Naive B cell (primary cell): ENCODE results near the gene CHCHD3. TPM values are rescaled to one million over a fixed set of nuclear protein-coding genes. Genes with fewer than 3 reads are reported as not detected.
A peak's percentile ranks its signal among the peaks of the same experiment; 100 is the strongest.

Experiments used
- ATAC-seq, 2 donors: fragments of 150-1000 bp; cut with Tn5 transposase; 2 replicates each; pipeline ENCODE4 v1.10.0; 2021; ENCODE audit warnings: low read depth in 2 of 2, mild to moderate bottlenecking in 2 of 2, moderate library complexity in 2 of 2
- DNase-seq: peaks from one replicate; pipeline ENCODE4 v3.0.0; 2022
- H3K27ac Mint-ChIP-seq, 6 donors: one replicate each; pipeline ENCODE4 v1.8.0; 2020 to 2022; ENCODE audit warnings: mild to moderate bottlenecking in 6 of 6, mixed read lengths in 6 of 6, moderate library complexity in 5 of 6, inconsistent platforms in 2 of 6
- H3K27me3 Mint-ChIP-seq, 3 donors: one replicate each; pipeline ENCODE4 v1.8.0; 2021 to 2022; ENCODE audit warnings: mixed read lengths in 3 of 3, mild to moderate bottlenecking in 1 of 3
- H3K36me3 Mint-ChIP-seq, 2 donors: one replicate each; pipeline ENCODE4 v1.8.0; 2020 to 2022; ENCODE audit warnings: mixed read lengths in 2 of 2, inconsistent platforms in 1 of 2, mild to moderate bottlenecking in 1 of 2
- H3K4me1 Mint-ChIP-seq, 3 donors: one replicate each; pipeline ENCODE4 v1.8.0; 2020 to 2022; ENCODE audit warnings: mixed read lengths in 3 of 3, inconsistent platforms in 1 of 3, mild to moderate bottlenecking in 1 of 3, moderate library complexity in 1 of 3
- H3K4me3 Mint-ChIP-seq, 8 donors: one replicate each; pipeline ENCODE4 v1.8.0; 2020 to 2022; ENCODE audit warnings: mild to moderate bottlenecking in 8 of 8, mixed read lengths in 8 of 8, moderate library complexity in 8 of 8, inconsistent platforms in 2 of 8
- H3K9me3 Mint-ChIP-seq, 7 donors: one replicate each; pipeline ENCODE4 v1.8.0; 2020 to 2022; ENCODE audit warnings: mixed read lengths in 7 of 7, mild to moderate bottlenecking in 5 of 7, inconsistent platforms in 2 of 7, moderate library complexity in 1 of 7
- polyA plus RNA-seq, 6 donors: library from polyadenylated mRNA; unstranded; fragments of 300-500 nt; fragmentation: Illumina TruSeq; gene quantifications; one replicate each; pipeline ENCODE4 v1.2.3, GENCODE V29; 2021; ENCODE audit warnings: low read depth in 6 of 6

CHCHD3 gene
- polyA plus RNA-seq, 6 donors from 2014 or later, result 56.4 to 97.0 (median 61.0) TPM

DNA sequence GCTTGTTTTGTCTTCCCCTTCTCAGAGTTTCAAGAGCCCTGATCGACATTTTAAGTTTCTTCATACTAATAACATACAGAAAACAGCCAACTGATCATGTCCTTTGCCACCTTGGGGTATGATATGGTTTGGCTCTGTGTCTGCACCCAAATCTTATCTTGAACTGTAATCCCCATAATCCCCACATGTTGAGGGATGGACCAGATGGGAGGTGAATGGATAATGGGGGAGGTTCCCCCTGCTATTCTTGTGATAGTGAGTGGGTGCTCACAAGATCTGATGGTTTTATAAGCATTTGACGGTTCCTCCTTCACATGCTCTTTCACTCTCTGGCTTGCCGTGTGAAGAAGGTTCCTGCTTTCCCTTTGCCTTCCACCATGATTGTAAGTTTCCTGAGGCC, 190.3 kb downstream of the CHCHD3 start:
- Mint-ChIP-seq H3K27ac (no peak overlapping the region), H3K4me1 (peaks cover 0 to 6% (median 0%) of the 10 kb centered on the region in 3 donors), H3K36me3 (peaks cover 16 to 19% of the 10 kb centered on the region in 2 donors), H3K4me3 (no peak overlapping the region), H3K27me3 (no peaks in the 10 kb centered on the region), H3K9me3 (peaks cover 2 to 22% (median 10%) of the 10 kb centered on the region in 7 donors)
- DNase-seq (no peak), ATAC-seq (no peak)

DNA sequence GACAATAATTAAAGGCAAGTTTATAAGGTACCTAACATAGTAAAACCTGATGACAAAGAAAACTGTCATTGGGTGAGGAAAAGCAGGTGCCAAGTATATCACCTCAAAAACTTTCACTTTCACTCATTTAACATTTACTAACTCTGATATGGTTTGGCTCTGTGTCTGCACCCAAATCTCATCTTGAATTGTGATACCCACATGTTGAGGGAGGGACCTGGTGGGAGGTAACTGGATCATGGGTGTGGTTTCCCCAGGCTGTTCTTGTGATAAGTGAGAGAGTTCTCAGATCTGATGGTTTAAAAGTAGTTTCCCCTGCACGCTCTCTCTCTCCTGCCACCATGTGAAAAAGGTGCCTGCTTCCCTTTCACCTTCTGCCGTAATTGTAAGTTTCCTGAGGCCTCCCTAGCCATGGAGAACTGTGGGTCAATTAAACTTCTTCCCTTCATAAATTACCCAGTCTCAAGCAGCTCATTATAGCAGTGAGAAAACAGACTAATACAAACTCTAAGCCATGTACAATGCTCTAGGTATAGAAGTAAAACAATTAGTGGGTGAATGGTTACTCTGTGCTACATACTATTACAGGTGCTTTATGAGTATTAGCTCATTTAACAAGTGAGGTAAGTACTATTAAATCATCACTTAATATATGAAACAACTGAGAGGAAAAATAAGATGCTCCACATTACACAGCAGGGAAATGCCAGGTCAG, 199.0 kb downstream of the CHCHD3 start:
- peak overlapping the region in 3 of 8 donors; percentile 1 to 58 (median 22) for H3K4me3 Mint-ChIP-seq
- H3K9me3 Mint-ChIP-seq, result no peaks in the 10 kb centered on the region
- peak overlapping the region; percentile 22 to 85 (median 48) for H3K27ac Mint-ChIP-seq
- no peak for ATAC-seq
- H3K36me3 Mint-ChIP-seq, result peaks cover 0 to 10% of the 10 kb centered on the region in 2 donors
- H3K4me1 Mint-ChIP-seq, result peaks cover 16 to 37% (median 19%) of the 10 kb centered on the region in 3 donors
- no peaks in the 10 kb centered on the region for H3K27me3 Mint-ChIP-seq
- no peak for DNase-seq

DNA sequence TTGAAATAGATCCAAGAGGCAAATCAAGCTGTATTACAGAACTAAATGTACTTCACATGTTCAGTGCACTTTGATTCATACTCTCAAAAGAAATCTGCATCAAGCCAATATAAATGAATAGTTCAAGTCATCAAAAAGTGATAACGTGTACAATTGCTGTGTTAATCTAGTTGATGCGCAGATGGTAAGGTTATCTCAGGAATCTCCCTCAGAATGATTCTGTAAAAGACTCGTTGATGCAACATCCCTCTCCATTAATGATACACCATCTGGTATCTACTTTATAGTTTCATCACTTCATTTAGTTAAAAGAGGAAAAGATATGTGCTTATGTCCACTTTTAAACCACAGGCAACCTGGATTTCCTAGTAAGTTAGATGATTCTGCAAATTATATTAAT, 200.6 kb downstream of the CHCHD3 start:
- Mint-ChIP-seq H3K9me3 (no peaks in the 10 kb centered on the region), H3K36me3 (peaks cover 0 to 10% of the 10 kb centered on the region in 2 donors), H3K27me3 (no peaks in the 10 kb centered on the region), H3K4me1 (peaks cover 16 to 37% (median 19%) of the 10 kb centered on the region in 3 donors), H3K4me3 (no peak overlapping the region), H3K27ac (no peak overlapping the region)
- no peak for DNase-seq
- no peak for ATAC-seq

DNA sequence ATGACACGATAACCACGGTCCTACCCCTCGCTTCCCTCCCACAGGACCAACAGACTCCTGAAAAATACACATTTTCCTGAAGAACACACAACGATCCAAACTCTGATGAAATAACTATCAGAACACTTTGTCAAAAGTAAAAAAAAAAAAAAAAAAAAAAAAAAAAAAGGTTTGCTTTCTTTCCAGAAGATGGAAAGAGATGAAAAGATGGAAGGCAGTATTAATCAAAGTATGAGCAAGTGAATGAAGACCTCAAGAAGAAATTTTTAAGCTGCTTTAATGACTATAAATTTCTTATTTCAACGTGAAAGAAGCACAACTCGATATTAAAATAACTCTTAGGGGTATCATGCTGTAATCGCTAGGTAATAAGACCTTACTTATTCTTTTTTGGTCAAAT, 202.3 kb downstream of the CHCHD3 start:
- Mint-ChIP-seq H3K4me3 (no peak overlapping the region), H3K27me3 (no peaks in the 10 kb centered on the region), H3K27ac (no peak overlapping the region), H3K36me3 (peaks cover 3 to 5% of the 10 kb centered on the region in 2 donors), H3K4me1 (peaks cover 16 to 37% (median 19%) of the 10 kb centered on the region in 3 donors), H3K9me3 (no peaks in the 10 kb centered on the region)
- ATAC-seq (no peak), DNase-seq (no peak)

DNA sequence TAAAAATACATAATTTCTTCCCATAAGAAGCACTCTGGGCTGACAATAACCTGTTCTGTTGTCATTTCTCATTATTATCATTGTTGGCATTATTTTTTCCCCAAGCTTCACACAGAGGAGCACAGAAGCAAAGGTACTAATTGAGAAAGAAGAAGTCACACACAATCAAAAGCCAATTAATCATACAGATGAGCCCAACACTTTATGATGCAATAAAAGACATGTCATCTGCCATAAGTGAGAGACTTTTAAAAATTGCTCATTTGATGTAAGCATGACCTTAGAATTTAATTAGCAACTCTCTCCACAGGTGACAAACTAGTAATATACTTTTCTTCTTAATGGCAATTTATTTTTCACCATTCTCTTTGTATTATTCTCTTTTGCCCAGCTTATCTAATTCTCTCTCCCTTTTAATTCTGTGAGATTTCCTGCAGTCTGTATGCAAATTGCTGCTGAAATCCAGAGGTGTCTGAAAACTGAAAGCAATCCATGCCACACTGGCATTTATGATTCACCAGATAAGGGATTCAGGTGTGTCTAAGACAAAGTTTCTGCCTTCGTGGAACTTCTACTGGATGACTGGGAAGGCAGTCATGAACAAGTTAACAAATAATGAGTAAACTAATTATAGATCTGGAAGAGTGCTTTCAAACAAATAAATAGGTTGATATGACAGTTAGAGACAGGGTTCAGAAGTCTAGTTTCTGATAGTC, 203.5 kb downstream of the CHCHD3 start:
- Mint-ChIP-seq H3K27ac (no peak overlapping the region), H3K9me3 (no peaks in the 10 kb centered on the region), H3K27me3 (no peaks in the 10 kb centered on the region), H3K4me3 (no peak overlapping the region), H3K4me1 (peaks cover 7 to 29% (median 10%) of the 10 kb centered on the region in 3 donors), H3K36me3 (peaks cover 0 to 10% of the 10 kb centered on the region in 2 donors)
- ATAC-seq (no peak), DNase-seq (no peak)

DNA sequence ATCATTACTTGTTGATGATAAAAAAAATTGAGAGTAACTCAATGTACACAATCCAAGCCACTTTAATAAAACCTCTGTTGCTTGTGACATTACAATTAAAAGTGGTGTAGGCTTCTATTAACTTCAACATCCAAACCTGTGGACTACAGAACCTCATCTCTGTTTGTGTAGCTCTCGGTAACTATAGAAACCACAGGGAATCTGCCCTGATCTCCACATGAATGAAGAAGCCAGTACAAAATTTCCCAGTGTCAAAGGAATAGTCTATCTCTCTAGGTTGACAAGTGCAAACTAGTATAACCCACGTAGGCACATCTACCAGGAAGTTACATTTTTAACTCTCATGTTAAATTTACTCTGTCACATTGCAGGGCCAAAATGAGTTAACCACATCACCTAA, 204.3 kb downstream of the CHCHD3 start:
- Mint-ChIP-seq H3K27me3 (no peaks in the 10 kb centered on the region), H3K4me3 (no peak overlapping the region), H3K36me3 (peaks cover 0 to 10% of the 10 kb centered on the region in 2 donors), H3K4me1 (peaks cover 0 to 21% (median 3%) of the 10 kb centered on the region in 3 donors), H3K27ac (peak overlapping the region in 2 of 6 donors; percentile 8 to 25), H3K9me3 (no peaks in the 10 kb centered on the region)
- ATAC-seq (no peak), DNase-seq (no peak)

DNA sequence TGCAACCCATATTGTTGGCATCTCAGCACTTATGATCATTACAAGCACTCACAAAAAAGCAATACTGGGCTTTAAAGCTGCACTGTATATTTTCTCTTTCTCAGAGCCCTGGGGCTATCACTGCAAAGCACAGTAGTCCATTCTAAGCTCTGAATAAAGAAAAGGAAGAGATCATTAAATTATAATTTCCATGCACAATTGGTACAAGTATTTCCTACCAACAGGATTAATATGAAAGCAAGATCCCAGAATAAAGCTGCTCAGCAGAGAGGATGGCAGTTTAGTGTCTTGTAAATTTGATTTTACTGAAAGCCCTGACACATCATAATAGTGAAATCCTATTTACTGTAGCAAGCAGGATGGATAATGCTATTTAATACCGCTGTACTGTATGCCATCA, 205.3 kb downstream of the CHCHD3 start:
- Mint-ChIP-seq H3K27me3 (no peaks in the 10 kb centered on the region), H3K9me3 (no peaks in the 10 kb centered on the region), H3K27ac (no peak overlapping the region), H3K4me3 (no peak overlapping the region), H3K4me1 (peaks cover 0 to 29% (median 4%) of the 10 kb centered on the region in 3 donors), H3K36me3 (peaks cover 5 to 15% of the 10 kb centered on the region in 2 donors)
- ATAC-seq, result no peak
- no peak for DNase-seq

DNA sequence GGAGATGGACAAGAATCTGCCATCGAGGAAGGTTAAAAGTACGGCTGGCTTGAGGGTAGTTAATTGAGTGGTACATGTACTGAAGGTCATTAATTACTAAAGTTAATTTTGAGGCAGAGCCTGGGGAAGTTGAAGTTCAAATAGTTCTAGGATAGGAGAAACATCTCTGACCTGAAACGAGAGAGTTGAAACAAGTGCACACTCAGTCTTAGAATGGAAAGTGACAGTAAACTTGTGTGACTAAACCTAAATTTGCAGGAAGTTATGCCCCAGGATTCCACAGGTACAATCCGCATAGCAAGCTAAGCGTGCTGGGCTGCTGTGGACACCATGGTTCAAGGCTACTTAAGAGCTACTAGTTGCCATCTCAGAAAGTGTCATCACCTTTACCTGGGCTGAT, 209.9 kb downstream of the CHCHD3 start:
- no peaks in the 10 kb centered on the region for H3K9me3 Mint-ChIP-seq
- ATAC-seq (no peak), DNase-seq (no peak)
- no peaks in the 10 kb centered on the region for H3K27me3 Mint-ChIP-seq
- H3K36me3 Mint-ChIP-seq, result peaks cover 6 to 17% of the 10 kb centered on the region in 2 donors
- peak overlapping the region in 1 of 6 donors; percentile 32 for H3K27ac Mint-ChIP-seq
- H3K4me1 Mint-ChIP-seq, result peaks cover 15 to 27% (median 20%) of the 10 kb centered on the region in 3 donors
- no peak overlapping the region for H3K4me3 Mint-ChIP-seq

DNA sequence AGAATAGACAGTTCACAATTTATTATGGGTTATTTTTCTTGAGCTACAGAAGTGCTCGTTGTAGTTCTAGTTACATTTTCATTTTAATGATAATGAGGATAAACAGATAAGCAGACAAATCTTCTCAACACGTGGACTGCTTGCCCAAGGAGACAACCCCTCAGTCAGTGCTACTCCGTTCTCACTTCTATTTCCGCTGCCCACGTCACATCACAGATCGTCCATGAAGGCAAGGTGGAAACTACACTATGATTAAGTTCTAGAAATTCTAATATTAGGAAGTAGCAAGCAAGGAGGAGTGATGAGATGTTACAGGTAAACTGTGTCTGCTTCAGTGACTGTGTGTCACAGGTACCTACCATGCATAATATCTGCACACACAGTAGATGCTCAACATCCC, 210.5 kb downstream of the CHCHD3 start:
- H3K36me3 Mint-ChIP-seq, result peaks cover 6 to 20% of the 10 kb centered on the region in 2 donors
- no peaks in the 10 kb centered on the region for H3K27me3 Mint-ChIP-seq
- ATAC-seq (no peak), DNase-seq (no peak)
- no peak overlapping the region for H3K4me3 Mint-ChIP-seq
- peaks cover 15 to 27% (median 20%) of the 10 kb centered on the region in 3 donors for H3K4me1 Mint-ChIP-seq
- H3K27ac Mint-ChIP-seq, result no peak overlapping the region
- H3K9me3 Mint-ChIP-seq, result no peaks in the 10 kb centered on the region

DNA sequence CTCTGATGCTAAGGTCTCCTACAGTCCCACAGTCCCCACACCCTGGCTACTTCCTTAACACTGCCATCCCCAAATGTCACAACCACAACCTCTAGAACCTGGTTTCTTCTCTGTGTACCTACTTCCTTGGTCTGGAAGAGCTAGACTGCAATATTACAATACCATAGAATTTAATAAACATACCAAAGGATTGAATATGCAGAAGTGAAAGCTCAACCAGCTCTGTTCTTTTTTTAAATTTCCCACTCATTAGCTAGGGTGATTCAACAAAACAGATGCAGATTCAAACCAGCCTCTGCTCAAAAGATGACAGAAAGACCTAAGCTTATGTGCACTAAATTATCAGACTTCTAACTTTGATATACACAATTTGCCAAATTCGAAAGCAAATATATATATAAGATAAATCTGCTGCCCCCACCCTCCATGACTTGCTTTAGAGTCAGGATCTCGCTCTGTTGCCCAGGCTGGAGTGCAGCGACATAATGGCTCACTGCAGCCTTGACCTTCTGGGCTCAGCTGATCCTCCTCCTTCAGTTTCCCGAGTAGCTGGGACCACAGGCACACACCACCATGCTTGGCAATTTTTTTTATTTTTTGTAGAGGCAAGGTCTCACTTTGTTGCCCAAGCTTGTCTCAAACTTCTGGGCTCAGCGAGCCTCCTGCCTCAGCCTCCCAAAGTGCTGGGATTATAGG, 212.6 kb downstream of the CHCHD3 start:
- Mint-ChIP-seq H3K27ac (peak overlapping the region in 3 of 6 donors; percentile 21 to 64 (median 51)), H3K36me3 (peaks cover 19 to 28% of the 10 kb centered on the region in 2 donors), H3K4me3 (no peak overlapping the region), H3K4me1 (peaks cover 21 to 35% (median 29%) of the 10 kb centered on the region in 3 donors), H3K27me3 (no peaks in the 10 kb centered on the region), H3K9me3 (no peaks in the 10 kb centered on the region)
- DNase-seq (no peak), ATAC-seq (peak; percentile 23 to 49)

DNA sequence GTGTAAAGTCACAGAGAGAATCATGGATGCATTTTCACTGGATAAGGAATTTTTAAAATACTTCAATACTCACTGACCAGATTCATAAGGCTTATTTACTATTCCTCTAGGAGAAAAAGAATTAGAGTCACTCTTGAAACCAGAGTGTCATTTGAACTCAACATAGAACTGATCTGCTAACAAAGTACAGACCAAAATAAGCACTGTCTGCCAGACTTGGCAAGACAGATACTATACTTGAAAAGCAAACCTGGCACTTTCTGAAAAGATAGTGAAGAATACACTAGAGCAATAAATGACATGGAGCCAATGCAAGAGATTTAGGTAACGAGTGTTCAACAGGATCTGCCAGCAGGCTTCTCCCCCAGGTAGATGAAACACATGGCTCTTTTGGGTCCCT, 215.3 kb downstream of the CHCHD3 start:
- Mint-ChIP-seq H3K4me3 (no peak overlapping the region), H3K27ac (peak overlapping the region in 1 of 6 donors; percentile 35), H3K9me3 (peaks cover 0 to 5% (median 2%) of the 10 kb centered on the region in 7 donors), H3K4me1 (peaks cover 24 to 33% (median 32%) of the 10 kb centered on the region in 3 donors), H3K27me3 (no peaks in the 10 kb centered on the region), H3K36me3 (peaks cover 28 to 39% of the 10 kb centered on the region in 2 donors)
- no peak for ATAC-seq
- no peak for DNase-seq

DNA sequence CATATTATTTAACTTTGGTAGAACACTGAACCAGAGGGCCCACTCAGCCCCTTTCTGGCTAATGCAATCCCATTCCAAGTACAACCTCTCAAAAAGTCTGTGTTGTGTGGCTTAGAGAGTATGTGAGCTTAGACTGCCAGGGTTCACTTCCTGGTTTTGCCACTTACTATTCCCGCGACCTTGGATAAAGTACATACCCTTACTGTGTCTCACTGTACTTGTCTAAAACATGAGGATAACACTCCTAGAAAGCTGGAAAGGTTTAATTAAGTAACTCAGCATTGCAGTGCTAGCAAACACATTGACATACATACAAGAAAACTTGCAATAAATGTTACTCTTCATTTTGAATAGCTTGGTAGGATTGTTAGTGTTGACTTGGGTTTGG, 215.8 kb downstream of the CHCHD3 start:
- H3K27me3 Mint-ChIP-seq, result no peaks in the 10 kb centered on the region
- peaks cover 0 to 5% (median 2%) of the 10 kb centered on the region in 7 donors for H3K9me3 Mint-ChIP-seq
- ATAC-seq (no peak), DNase-seq (no peak)
- peaks cover 27 to 38% of the 10 kb centered on the region in 2 donors for H3K36me3 Mint-ChIP-seq
- H3K4me1 Mint-ChIP-seq, result peaks cover 22 to 33% (median 30%) of the 10 kb centered on the region in 3 donors
- no peak overlapping the region for H3K27ac Mint-ChIP-seq
- H3K4me3 Mint-ChIP-seq, result no peak overlapping the region

DNA sequence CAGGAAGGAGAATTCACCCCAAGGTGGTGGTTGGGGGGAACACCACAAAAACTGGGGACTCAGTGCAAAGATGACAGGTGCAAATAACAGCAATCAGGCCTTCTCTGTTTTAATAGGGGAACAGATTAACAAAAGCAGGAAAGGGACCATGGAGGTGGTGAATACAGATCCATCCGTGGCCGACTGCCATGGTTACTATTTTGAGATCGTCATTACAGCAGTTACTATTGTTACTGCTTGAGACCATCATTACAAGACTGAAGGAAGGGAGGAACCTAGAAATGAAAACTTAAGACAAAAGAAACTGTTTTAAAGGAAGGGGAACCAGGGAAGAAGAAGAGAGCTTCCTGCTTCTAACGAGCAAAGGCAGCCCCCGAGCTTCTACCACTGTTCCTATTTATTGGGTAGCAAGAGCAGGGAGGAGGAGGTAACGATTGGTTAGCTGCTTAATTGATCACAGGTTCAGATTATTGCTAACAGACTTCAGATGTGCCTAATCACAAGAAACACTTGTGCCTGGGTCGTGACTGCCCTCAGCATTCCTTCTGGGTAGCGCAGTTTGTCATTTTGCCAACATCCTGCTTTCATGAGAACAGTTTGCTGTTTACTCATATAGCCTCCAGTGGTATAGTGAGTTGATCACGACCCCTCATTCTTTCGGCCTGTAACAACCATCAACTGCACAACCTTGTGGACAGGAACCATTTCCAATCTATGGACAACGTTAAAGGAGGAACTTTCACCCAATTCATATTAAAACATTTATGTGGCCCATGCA, 216.3 kb downstream of the CHCHD3 start:
- Mint-ChIP-seq H3K27me3 (no peaks in the 10 kb centered on the region), H3K4me3 (no peak overlapping the region), H3K36me3 (peaks cover 27 to 38% of the 10 kb centered on the region in 2 donors), H3K4me1 (peaks cover 22 to 36% (median 33%) of the 10 kb centered on the region in 3 donors), H3K9me3 (peaks cover 0 to 5% (median 2%) of the 10 kb centered on the region in 7 donors), H3K27ac (peak overlapping the region in 3 of 6 donors; percentile 72 to 88 (median 83))
- DNase-seq (no peak), ATAC-seq (no peak)
